Measurements from ENCODE around the gene H2BK1.

- no peak for TF ChIP-seq CTCF (IDR thresholded peaks at IDR 0.05)
- no peak for TF ChIP-seq POLR2A (IDR thresholded peaks at IDR 0.05)
These were observed 36.0 kb upstream of the H2BK1 start for GRCh38 chr7:151246102-151246850.
